GM12878 (cell line): ENCODE data around the gene ARHGAP26. TPM values are rescaled to one million over a fixed set of nuclear protein-coding genes. Genes with fewer than 3 reads are reported as not detected.

ENCODE experiments used
- ATAC-seq: fragments of 200-7000 bp; cut with Tn5 transposase; 3 replicates; pipeline ENCODE4 v1.9.1; 2020; ENCODE audit warnings: mild to moderate bottlenecking, moderate library complexity
- BruUV-seq: library from RNA; stranded (reverse); fragments of 400-500 nt; replicated peaks from 2 replicates; lab custom pipeline; 2021; lab: Mats Ljungman, UMichigan
- CTCF ChIA-PET: fragments of 300-600 bp; sonication (Branson Sonifier 250); formaldehyde crosslinking; extraction: SDS; loops from one replicate; lab custom pipeline; 2021; ENCODE audit warnings: inconsistent platforms; lab: Yijun Ruan, JAX
- POLR2A ChIA-PET: fragments of 350-600 bp; formaldehyde crosslinking; extraction: SDS; loops from one replicate; lab custom pipeline; 2021; ENCODE audit warnings: inconsistent platforms; lab: Charles Lee
- RAD21 ChIA-PET: fragments of 300-600 bp; sonication (Branson Sonifier 250); formaldehyde crosslinking; loops from one replicate; lab custom pipeline; 2023; ENCODE audit warnings: antibody characterized with exemption; ENCODE audit not compliant: unreplicated experiment; lab: Charles Lee
- SMC1A ChIA-PET: fragments of 300-600 bp; sonication (Branson Sonifier 250); formaldehyde crosslinking; loops from one replicate; lab custom pipeline; 2023; ENCODE audit not compliant: unreplicated experiment, uncharacterized antibody; lab: Charles Lee
- DNase-seq: peaks from one replicate; pipeline ENCODE4 v3.0.0-alpha.2; 2011; ENCODE audit warnings: low read depth, low spot score
- FAIRE-seq: peaks from 3 replicates; lab custom pipeline; 2011; peaks lifted over from hg19 to GRCh38; lab: Jason Lieb, UNC
- H2AFZ ChIP-seq: 2 replicates; pipeline ENCODE4 v1.6.0; 2011; ENCODE audit warnings: low read depth, low read length, control low read depth; ENCODE audit not compliant: control insufficient read depth
- H3K27ac ChIP-seq: 2 replicates; pipeline ENCODE4 v1.5.1; 2011; ENCODE audit warnings: control low read depth; ENCODE audit not compliant: control insufficient read depth, insufficient read depth
- H3K27me3 ChIP-seq, 2 experiments: replicated peaks in 1 of 2; 2 replicates each; pipeline versions ENCODE4 v1.6.0 to v1.6.1; 2011; ENCODE audit warnings: low read length in 1 of 2; ENCODE audit not compliant: control insufficient read depth in 2 of 2, insufficient read depth in 2 of 2
- H3K36me3 ChIP-seq, 2 experiments: 2 replicates each; pipeline ENCODE4 v1.5.1; 2011; ENCODE audit warnings: low read length in 1 of 2; ENCODE audit not compliant: control insufficient read depth in 2 of 2, insufficient read depth in 2 of 2
- H3K4me1 ChIP-seq: 2 replicates; pipeline ENCODE4 v1.6.1; 2011; ENCODE audit warnings: mild to moderate bottlenecking, low read length, moderate library complexity, mixed read lengths; ENCODE audit not compliant: control insufficient read depth, insufficient read depth
- H3K4me2 ChIP-seq: 2 replicates; pipeline ENCODE4 v1.6.0; 2011; ENCODE audit warnings: control low read depth; ENCODE audit not compliant: control insufficient read depth, insufficient read depth
- H3K4me3 ChIP-seq: fragments of 200-600 bp; sonication (generic); 2 replicates; pipeline ENCODE4 v1.5.1; 2016
- H3K79me2 ChIP-seq: 2 replicates; pipeline ENCODE4 v1.6.0; 2011; ENCODE audit warnings: low read length; ENCODE audit not compliant: control insufficient read depth, insufficient read depth
- H3K9ac ChIP-seq: 2 replicates; pipeline ENCODE4 v1.8.0; 2011; ENCODE audit warnings: low read length, control low read depth, mixed read lengths; ENCODE audit not compliant: control insufficient read depth, insufficient read depth
- H3K9me3 ChIP-seq: replicated peaks from 3 replicates; pipeline ENCODE4 v1.5.1; 2011; ENCODE audit warnings: mild to moderate bottlenecking, low read length; ENCODE audit not compliant: control insufficient read depth, insufficient read depth
- H4K20me1 ChIP-seq: 2 replicates; pipeline ENCODE4 v1.6.0; 2011; ENCODE audit not compliant: control insufficient read depth, insufficient read depth
- ATF7 ChIP-seq: fragments of 450-650 bp; IDR thresholded peaks from 2 replicates; pipeline ENCODE4 v1.6.1; 2016; ENCODE audit warnings: low read depth, mild to moderate bottlenecking
- CBX5 ChIP-seq: sonication (generic); IDR thresholded peaks from 2 replicates; pipeline ENCODE4 v1.6.1; 2016; ENCODE audit warnings: low read depth, moderate library complexity, mild to moderate bottlenecking, inconsistent platforms
- FOS ChIP-seq: IDR thresholded peaks from 3 replicates; pipeline ENCODE4 v1.6.1; 2011; ENCODE audit warnings: borderline replicate concordance; ENCODE audit not compliant: insufficient read length; ENCODE audit errors: extremely low read depth
- MAX ChIP-seq: IDR thresholded peaks from 2 replicates; pipeline ENCODE4 v1.6.1; 2012; ENCODE audit warnings: low read depth, low read length, improper control_type of control experiment
- MEF2A ChIP-seq: IDR thresholded peaks from 2 replicates; pipeline ENCODE4 v1.6.1; 2011; ENCODE audit warnings: low read depth, mild to moderate bottlenecking, low read length, moderate library complexity; ENCODE audit not compliant: insufficient read depth
- MTA3 ChIP-seq: IDR thresholded peaks from 2 replicates; pipeline ENCODE4 v1.6.1; 2012; ENCODE audit warnings: low read length, inconsistent platforms, borderline replicate concordance
- NBN ChIP-seq: fragments of 450-650 bp; IDR thresholded peaks from 2 replicates; pipeline ENCODE4 v1.6.1; 2016
- NFYA ChIP-seq: IDR thresholded peaks from 2 replicates; pipeline ENCODE4 v1.6.1; 2011; ENCODE audit warnings: low read depth, mild to moderate bottlenecking, low read length, improper control_type of control experiment, borderline replicate concordance
- PAX8 ChIP-seq: fragments of 450-650 bp; IDR thresholded peaks from 2 replicates; pipeline ENCODE4 v1.6.1; 2017; ENCODE audit warnings: mild to moderate bottlenecking, moderate library complexity
- POLR2A ChIP-seq: IDR thresholded peaks from 2 replicates; pipeline ENCODE4 v1.6.1; 2011; ENCODE audit warnings: low read depth, mild to moderate bottlenecking, low read length
- RAD51 ChIP-seq: fragments of 450-650 bp; IDR thresholded peaks from 2 replicates; pipeline ENCODE4 v1.6.1; 2016; ENCODE audit warnings: moderate library complexity, mild to moderate bottlenecking, inconsistent platforms
- RBBP5 ChIP-seq: fragments of 200-600 bp; sonication (generic); conservative IDR thresholded peaks from 2 replicates; pipeline ENCODE4 v1.6.1; 2016
- TCF3 ChIP-seq: IDR thresholded peaks from 2 replicates; pipeline ENCODE4 v1.6.1; 2012; ENCODE audit warnings: low read depth, mild to moderate bottlenecking, low read length, borderline replicate concordance; ENCODE audit not compliant: insufficient read depth
- USF1 ChIP-seq: IDR thresholded peaks from 2 replicates; pipeline ENCODE4 v1.6.1; 2011; ENCODE audit warnings: borderline replicate concordance, low read depth, mild to moderate bottlenecking, moderate library complexity, mixed read lengths, low read length; ENCODE audit not compliant: insufficient read depth; ENCODE audit errors: extremely low read length
- ZNF687 ChIP-seq: fragments of 450-650 bp; IDR thresholded peaks from 2 replicates; pipeline ENCODE4 v1.6.1; 2017; ENCODE audit warnings: mild to moderate bottlenecking, moderate library complexity
- WGBS: methylation state at CpG from one replicate; pipeline ENCODE4 v1.1.6; 2016; ENCODE audit warnings: low lambda C conversion rate; ENCODE audit not compliant: insufficient replicate concordance, insufficient coverage; ENCODE audit errors: missing lambda C conversion rate; 5-methylcytosine and 5-hydroxymethylcytosine counted together
- in situ Hi-C: fragments of 300-500 bp; cut with MboI; formaldehyde crosslinking; loops from 9 replicates; pipeline ENCODE4 v1.14.3; 2018; ENCODE audit warnings: mixed read lengths
- intact Hi-C: fragments of 100-400 bp; cut with micrococcal nuclease; formaldehyde crosslinking; loops from one replicate; pipeline ENCODE4 v1.14.2; 2022; ENCODE audit not compliant: unreplicated experiment
- polyA plus RNA-seq, 11 experiments: library from polyadenylated mRNA; depleted of rRNA in 4 of 11; unstranded in 6 of 11; stranded (reverse) in 5 of 11; fragments of >200 nt; fragmentation: Nextera tagmentation in 4 of 11; fragmentation: Illumina TruSeq in 1 of 11; extraction: Ambion mirVana in 4 of 11; extraction: Trizol in 1 of 11; gene quantifications; 1 replicate in 1 of 11; 2 replicates in 10 of 11; pipeline versions ENCODE4 v1.2.1 to v1.2.3, GENCODE V29; 2011 to 2016; ENCODE audit warnings: inconsistent platforms in 2 of 11, missing spikeins in 2 of 11, low read depth in 1 of 11
- total RNA-seq, 4 experiments: library from RNA; depleted of rRNA in 3 of 4; stranded (reverse); fragments of >200 nt in 3 of 4; fragmentation: Illumina TruSeq in 1 of 4; extraction: Trizol in 1 of 4; gene quantifications; 2 replicates each; pipeline versions ENCODE4 v1.2.1 to v1.2.3, GENCODE V29; 2013 to 2021
- TF ChIP-seq, protein P1 (sequence below): fragments of 450-650 bp; IDR thresholded peaks from 2 replicates; pipeline ENCODE4 v1.6.1; 2017; ENCODE audit warnings: mild to moderate bottlenecking, low read depth, inconsistent platforms; ENCODE audit not compliant: poor library complexity, severe bottlenecking

The ARHGAP26 gene
- total and polyA plus RNA-seq, 10 of the 15 experiments (the other 5 are each of a cell fraction or from before 2014, with no cell fraction given): 9.4 to 41.5 (median 19.3) TPM

- TF ChIP-seq, protein P1, sequence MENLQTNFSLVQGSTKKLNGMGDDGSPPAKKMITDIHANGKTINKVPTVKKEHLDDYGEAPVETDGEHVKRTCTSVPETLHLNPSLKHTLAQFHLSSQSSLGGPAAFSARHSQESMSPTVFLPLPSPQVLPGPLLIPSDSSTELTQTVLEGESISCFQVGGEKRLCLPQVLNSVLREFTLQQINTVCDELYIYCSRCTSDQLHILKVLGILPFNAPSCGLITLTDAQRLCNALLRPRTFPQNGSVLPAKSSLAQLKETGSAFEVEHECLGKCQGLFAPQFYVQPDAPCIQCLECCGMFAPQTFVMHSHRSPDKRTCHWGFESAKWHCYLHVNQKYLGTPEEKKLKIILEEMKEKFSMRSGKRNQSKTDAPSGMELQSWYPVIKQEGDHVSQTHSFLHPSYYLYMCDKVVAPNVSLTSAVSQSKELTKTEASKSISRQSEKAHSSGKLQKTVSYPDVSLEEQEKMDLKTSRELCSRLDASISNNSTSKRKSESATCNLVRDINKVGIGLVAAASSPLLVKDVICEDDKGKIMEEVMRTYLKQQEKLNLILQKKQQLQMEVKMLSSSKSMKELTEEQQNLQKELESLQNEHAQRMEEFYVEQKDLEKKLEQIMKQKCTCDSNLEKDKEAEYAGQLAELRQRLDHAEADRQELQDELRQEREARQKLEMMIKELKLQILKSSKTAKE: no peak
Observed at GRCh38 chr5:142840575-142840974, 70.4 kb downstream of the ARHGAP26 start (continued).

DNA sequence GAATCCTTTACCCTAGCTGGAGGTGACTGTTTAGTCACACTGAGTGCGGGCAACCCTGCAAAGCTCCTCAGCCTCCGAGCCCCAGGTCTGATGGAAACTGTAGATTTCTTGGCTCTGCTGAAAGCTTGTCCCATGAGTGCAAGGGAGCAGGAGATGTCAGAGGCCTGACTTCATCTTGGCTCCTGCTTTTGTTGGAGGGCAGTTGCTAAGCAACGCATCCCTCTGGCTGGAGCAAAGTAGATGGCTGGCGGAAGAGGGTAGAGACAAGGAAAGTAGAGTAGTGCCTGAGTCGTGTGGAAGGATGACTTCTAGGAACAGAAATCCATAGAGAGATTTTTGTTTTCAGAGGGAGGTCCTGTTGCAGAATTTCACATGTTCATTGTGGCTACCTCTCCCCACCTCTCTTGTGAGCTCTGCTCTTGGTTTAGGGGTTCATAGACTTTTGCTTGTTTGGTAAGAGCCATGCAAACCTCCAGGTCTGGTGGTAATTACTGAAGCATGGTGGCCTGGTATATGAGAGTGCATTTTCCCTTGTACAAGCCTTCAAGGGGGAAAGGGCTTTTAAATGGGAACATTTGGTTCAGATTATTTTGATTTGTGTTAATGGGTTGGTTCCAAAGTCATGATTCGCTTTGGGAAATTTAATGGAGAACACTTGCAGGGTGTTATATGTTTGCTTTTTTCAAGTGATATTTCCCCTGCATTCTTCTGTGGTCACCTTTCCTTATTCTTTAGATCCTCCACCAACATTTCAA lies 71.5 kb downstream of the ARHGAP26 start:
- RAD21 ChIA-PET: no interaction called here
- SMC1A ChIA-PET: no interaction called here
- Histone ChIP-seq H3K27ac (no peak overlapping the region), H4K20me1 (no peaks in the 10 kb centered on the region), H3K9me3 (no peaks in the 10 kb centered on the region), H3K27me3 (no peaks in the 10 kb centered on the region), H3K4me1 (peaks cover 18% of the 10 kb centered on the region), H3K79me2 (no peaks in the 10 kb centered on the region), H3K9ac (no peak overlapping the region), H2AFZ (no peak overlapping the region), H3K36me3 (no peaks in the 10 kb centered on the region), H3K4me3 (no peak overlapping the region), H3K4me2 (no peak overlapping the region)
- ATAC-seq (no peak), DNase-seq (no peak), FAIRE-seq (no peak)
- BruUV-seq: no TSS peak
- CTCF ChIA-PET: no interaction called here
- intact Hi-C loops: no loop called here
- POLR2A ChIA-PET: no interaction called here
- 55% methylated on average over 6 of the region's 6 CpGs for WGBS
- in situ Hi-C loops: no loop called here
- TF ChIP-seq ZNF687 (no peak), POLR2A (no peak), NBN (no peak), MTA3 (no peak), NFYA (no peak), RBBP5 (no peak), USF1 (no peak), PAX8 (no peak), ATF7 (no peak), RAD51 (no peak), MEF2A (no peak), TCF3 (no peak), FOS (no peak), MAX (no peak), CBX5 (no peak)
